D721Med (cell line): Measurements from ENCODE around the gene RRM1.

Experiments used
- DNase-seq: peaks from one replicate; pipeline ENCODE4 v3.0.0; 2011; ENCODE audit warnings: low spot score; ENCODE audit not compliant: insufficient read length
- FAIRE-seq: peaks from 2 replicates; lab custom pipeline; 2011; peaks lifted over from hg19 to GRCh38; lab: Jason Lieb, UNC
- CTCF ChIP-seq: IDR thresholded peaks from 2 replicates; pipeline ENCODE4 v1.5.1; 2012; ENCODE audit warnings: mild to moderate bottlenecking, control low read depth; ENCODE audit not compliant: insufficient read depth; ENCODE audit errors: missing control alignments

The RRM1 gene

DNA sequence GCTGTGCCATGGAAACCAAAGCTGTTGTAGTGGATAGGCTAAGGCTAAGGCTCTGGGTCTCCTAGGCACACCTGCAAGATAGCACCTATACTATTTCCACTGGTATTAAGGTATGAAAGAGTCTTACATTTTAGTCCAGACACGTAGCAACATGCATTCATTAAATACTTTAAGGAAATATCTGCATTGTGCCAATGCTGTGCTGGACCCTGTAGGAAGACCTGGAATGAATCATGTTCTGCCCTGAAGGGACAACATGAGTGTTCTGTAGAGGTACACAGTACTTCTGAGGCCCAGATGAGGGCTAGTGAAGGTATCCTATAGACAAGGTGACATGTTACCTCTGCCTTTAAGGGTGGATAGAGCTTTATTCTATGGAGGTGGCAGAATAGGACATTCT, 35.2 kb upstream of the RRM1 start:
- DNase-seq, result no peak
- no peak for TF ChIP-seq CTCF
- no peak for FAIRE-seq

- no peak for TF ChIP-seq CTCF
- FAIRE-seq, result no peak
- DNase-seq, result no peak
Measured at GRCh38 chr11:4060182-4060923, 34.2 kb upstream of the RRM1 start.

GRCh38 chr11:4061700-4062099, 32.9 kb upstream of the RRM1 start:
- DNase-seq (no peak), FAIRE-seq (no peak)
- TF ChIP-seq CTCF, result no peak

GRCh38 chr11:4063348-4063747, 31.3 kb upstream of the RRM1 start:
- FAIRE-seq, result no peak
- TF ChIP-seq CTCF, result no peak
- DNase-seq, result no peak

DNA sequence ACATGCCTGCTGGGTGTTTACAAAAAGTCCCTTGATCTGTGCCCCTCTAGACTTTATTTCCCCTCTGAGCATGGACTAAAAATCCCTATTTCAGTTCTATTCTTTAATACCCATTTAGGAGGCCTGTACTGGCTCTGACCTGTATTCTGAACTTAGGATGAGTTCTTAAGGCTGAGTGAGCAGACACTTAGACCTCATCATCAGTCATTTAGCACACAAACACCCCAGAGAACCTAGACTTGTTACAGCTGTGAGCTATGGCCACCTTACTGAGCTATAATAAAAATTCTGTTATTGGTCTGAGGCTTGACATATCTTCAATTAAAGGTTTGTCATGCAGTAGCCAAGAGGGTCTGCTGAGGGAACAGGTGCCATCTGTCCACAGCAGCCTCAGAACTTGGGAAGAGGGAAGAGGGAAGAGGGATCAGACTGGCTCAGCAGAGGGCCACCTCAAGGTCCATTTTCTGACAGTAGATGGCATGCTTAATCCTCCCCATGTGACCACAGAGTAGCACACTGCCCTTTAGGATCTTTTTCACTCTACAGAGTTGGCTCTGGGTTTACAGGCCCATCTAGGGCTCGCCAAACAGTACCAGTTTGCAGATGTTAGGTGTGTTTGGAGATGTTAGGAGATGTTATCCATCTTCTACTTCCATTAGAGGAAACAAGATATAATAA, 30.2 kb upstream of the RRM1 start:
- TF ChIP-seq CTCF, result no peak
- DNase-seq, result no peak
- FAIRE-seq, result no peak

GRCh38 chr11:4065086-4065485, 29.5 kb upstream of the RRM1 start:
- no peak for FAIRE-seq
- no peak for TF ChIP-seq CTCF
- DNase-seq, result no peak
